HEK293T (cell line): Measurements from ENCODE around the gene FBN2.

Experiments used
- ARNT ChIP-seq: fragments of 450-650 bp; IDR thresholded peaks from 2 replicates; pipeline ENCODE4 v1.6.1; 2017; ENCODE audit warnings: mild to moderate bottlenecking
- BHLHE40 ChIP-seq: fragments of 450-650 bp; IDR thresholded peaks from 2 replicates; pipeline ENCODE4 v1.6.1; 2016; ENCODE audit warnings: mild to moderate bottlenecking, moderate library complexity, borderline replicate concordance
- CTBP1 ChIP-seq: fragments of 450-650 bp; IDR thresholded peaks from 2 replicates; pipeline ENCODE4 v1.6.1; 2016; ENCODE audit warnings: borderline replicate concordance
- ELF4 ChIP-seq: fragments of 450-650 bp; IDR thresholded peaks from 2 replicates; pipeline ENCODE4 v1.6.1; 2017; ENCODE audit warnings: antibody characterized with exemption
- FOXM1 ChIP-seq: fragments of 450-650 bp; IDR thresholded peaks from 2 replicates; pipeline ENCODE4 v1.6.1; 2017; ENCODE audit warnings: mild to moderate bottlenecking, borderline replicate concordance
- NFRKB ChIP-seq: fragments of 450-650 bp; IDR thresholded peaks from 2 replicates; pipeline ENCODE4 v1.6.1; 2016; ENCODE audit warnings: mild to moderate bottlenecking, moderate library complexity
- SP1 ChIP-seq: fragments of 450-650 bp; IDR thresholded peaks from 2 replicates; pipeline ENCODE4 v1.6.1; 2017
- TARDBP ChIP-seq: fragments of 450-650 bp; IDR thresholded peaks from 2 replicates; pipeline ENCODE4 v1.6.1; 2016
- TF ChIP-seq, protein P1 (sequence below): fragments of 450-650 bp; IDR thresholded peaks from 2 replicates; pipeline ENCODE4 v1.6.1; 2016

- TF ChIP-seq TARDBP: no peak
- TF ChIP-seq FOXM1: no peak
- no peak for TF ChIP-seq SP1
- no peak for TF ChIP-seq CTBP1
- no peak for TF ChIP-seq ELF4
- TF ChIP-seq, protein P1, sequence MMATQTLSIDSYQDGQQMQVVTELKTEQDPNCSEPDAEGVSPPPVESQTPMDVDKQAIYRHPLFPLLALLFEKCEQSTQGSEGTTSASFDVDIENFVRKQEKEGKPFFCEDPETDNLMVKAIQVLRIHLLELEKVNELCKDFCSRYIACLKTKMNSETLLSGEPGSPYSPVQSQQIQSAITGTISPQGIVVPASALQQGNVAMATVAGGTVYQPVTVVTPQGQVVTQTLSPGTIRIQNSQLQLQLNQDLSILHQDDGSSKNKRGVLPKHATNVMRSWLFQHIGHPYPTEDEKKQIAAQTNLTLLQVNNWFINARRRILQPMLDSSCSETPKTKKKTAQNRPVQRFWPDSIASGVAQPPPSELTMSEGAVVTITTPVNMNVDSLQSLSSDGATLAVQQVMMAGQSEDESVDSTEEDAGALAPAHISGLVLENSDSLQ: no peak
- no peak for TF ChIP-seq BHLHE40
- TF ChIP-seq ARNT: no peak
- no peak for TF ChIP-seq NFRKB
Measured at GRCh38 chr5:128271071-128271470, 267.0 kb downstream of the FBN2 start.
